Suprapubic skin (tissue), 4 donors: Measurements from ENCODE around the gene MYO9A. TPM values are rescaled to one million over a fixed set of nuclear protein-coding genes. Genes with fewer than 3 reads are reported as not detected.

ENCODE experiments used
- DNase-seq, 2 donors: peaks; one replicate each; pipeline ENCODE4 v3.0.0-alpha.2; 2019; ENCODE audit warnings: low spot score in 2 of 2
- H3K27ac ChIP-seq: fragments of 200-600 bp; sonication (generic); one replicate; pipeline ENCODE4 v1.5.1; 2019
- H3K27me3 ChIP-seq: fragments of 200-600 bp; sonication (generic); one replicate; pipeline ENCODE4 v1.5.1; 2019
- H3K36me3 ChIP-seq: fragments of 200-600 bp; sonication (generic); one replicate; pipeline ENCODE4 v1.5.1; 2019
- H3K4me1 ChIP-seq: fragments of 200-600 bp; sonication (generic); one replicate; pipeline ENCODE4 v1.5.1; 2019
- H3K4me3 ChIP-seq: fragments of 200-600 bp; sonication (generic); one replicate; pipeline ENCODE4 v1.5.1; 2019; ENCODE audit warnings: mild to moderate bottlenecking
- H3K9me3 ChIP-seq: fragments of 200-600 bp; sonication (generic); one replicate; pipeline ENCODE4 v1.5.1; 2019
- CTCF ChIP-seq, 2 donors: fragments of 200-600 bp in 1 of 2; fragments of 450-650 bp in 1 of 2; sonication (generic) in 1 of 2; IDR thresholded peaks; one replicate each; pipeline ENCODE4 v1.5.1; 2016 to 2019; ENCODE audit warnings: antibody characterized with exemption in 2 of 2, mild to moderate bottlenecking in 1 of 2, moderate library complexity in 1 of 2
- EP300 ChIP-seq: sonication (generic); formaldehyde crosslinking; IDR thresholded peaks from one replicate; pipeline ENCODE4 v1.6.1; 2017; ENCODE audit warnings: antibody characterized with exemption
- POLR2A ChIP-seq, 2 donors: fragments of 450-650 bp; IDR thresholded peaks; one replicate each; pipeline ENCODE4 v1.6.1; 2017; ENCODE audit warnings: antibody characterized with exemption in 2 of 2, mild to moderate bottlenecking in 2 of 2, moderate library complexity in 2 of 2
- POLR2AphosphoS5 ChIP-seq, 3 donors: sonication (generic); formaldehyde crosslinking; IDR thresholded peaks; one replicate each; pipeline ENCODE4 v1.6.1; 2017; ENCODE audit warnings: antibody characterized with exemption in 3 of 3
- WGBS: methylation state at CpG from one replicate; pipeline ENCODE4 v1.1.5; 2018; 5-methylcytosine and 5-hydroxymethylcytosine counted together
- total RNA-seq, 4 donors: library from RNA; depleted of rRNA; stranded (reverse); fragments of >200 nt; gene quantifications; one replicate each; pipeline ENCODE4 v1.1.0, GENCODE V29; 2016

MYO9A gene
- total RNA-seq, 4 donors from 2014 or later = 54.0 to 89.7 (median 61.8) TPM

GRCh38 chr15:71777216-71777943, 340.6 kb downstream of the MYO9A start:
- no peaks in the 10 kb centered on the region for H3K27me3 ChIP-seq
- no peaks in the 10 kb centered on the region for H3K36me3 ChIP-seq
- TF ChIP-seq POLR2A (IDR thresholded peaks at IDR 0.05) (no peak), POLR2AphosphoS5 (IDR thresholded peaks at IDR 0.05) (no peak), CTCF (IDR thresholded peaks at IDR 0.05) (no peak), EP300 (no peak)
- no peak for DNase-seq
- 83% methylated on average over 16 of the region's 16 CpGs for WGBS
- H3K4me1 ChIP-seq = peaks cover 7% of the 10 kb centered on the region
- H3K4me3 ChIP-seq = no peak overlapping the region
- H3K9me3 ChIP-seq = no peaks in the 10 kb centered on the region
- H3K27ac ChIP-seq = no peak overlapping the region

- no peak for DNase-seq
- Histone ChIP-seq H3K9me3 (no peaks in the 10 kb centered on the region), H3K4me1 (peaks cover 7% of the 10 kb centered on the region), H3K36me3 (peaks cover 8% of the 10 kb centered on the region), H3K27me3 (no peaks in the 10 kb centered on the region), H3K4me3 (no peak overlapping the region), H3K27ac (no peak overlapping the region)
- 80% methylated on average over 3 of the region's 3 CpGs for WGBS
- no peak for TF ChIP-seq CTCF (IDR thresholded peaks at IDR 0.05)
- TF ChIP-seq POLR2AphosphoS5 (IDR thresholded peaks at IDR 0.05) = no peak
- no peak for TF ChIP-seq POLR2A (IDR thresholded peaks at IDR 0.05)
- no peak for TF ChIP-seq EP300
These were observed 341.6 kb downstream of the MYO9A start for GRCh38 chr15:71776304-71776703.

- no peak overlapping the region for H3K4me3 ChIP-seq
- H3K9me3 ChIP-seq = no peaks in the 10 kb centered on the region
- H3K27me3 ChIP-seq = no peaks in the 10 kb centered on the region
- DNase-seq = no peak
- no peak for TF ChIP-seq EP300
- no peak for TF ChIP-seq POLR2A (IDR thresholded peaks at IDR 0.05)
- no peak for TF ChIP-seq POLR2AphosphoS5 (IDR thresholded peaks at IDR 0.05)
- no peak for TF ChIP-seq CTCF (IDR thresholded peaks at IDR 0.05)
- H3K4me1 ChIP-seq = peaks cover 7% of the 10 kb centered on the region
- H3K36me3 ChIP-seq = peaks cover 13% of the 10 kb centered on the region
- H3K27ac ChIP-seq = no peak overlapping the region
These were observed 342.1 kb downstream of the MYO9A start for GRCh38 chr15:71775856-71776255.

- Histone ChIP-seq H3K36me3 (peaks cover 13% of the 10 kb centered on the region), H3K4me1 (no peaks in the 10 kb centered on the region), H3K9me3 (no peaks in the 10 kb centered on the region), H3K27ac (no peak overlapping the region), H3K4me3 (no peak overlapping the region), H3K27me3 (no peaks in the 10 kb centered on the region)
- WGBS = 67% methylated on average over 1 of the region's 1 CpG
- no peak for DNase-seq
- no peak for TF ChIP-seq POLR2AphosphoS5 (IDR thresholded peaks at IDR 0.05)
- no peak for TF ChIP-seq POLR2A (IDR thresholded peaks at IDR 0.05)
- no peak for TF ChIP-seq EP300
- no peak for TF ChIP-seq CTCF (IDR thresholded peaks at IDR 0.05)
These were observed 344.6 kb downstream of the MYO9A start for GRCh38 chr15:71773206-71773859.

Other genes with a start within 250 kb of the MYO9A start
- 1 to 10 TPM; 1.3 to 4.2 (median 1.9) TPM for gene SENP8, start 253 bp upstream of the MYO9A start, total RNA-seq
- gene GRAMD2A, start 79.6 kb upstream of the MYO9A start, total RNA-seq = 10 to 100 TPM in 2 of 4 donors, 1 to 10 TPM in 2; 3.6 to 13.1 (median 9.0) TPM
- 100 to 1,000 TPM; 294 to 522 (median 411) TPM for gene PKM, start 113.0 kb upstream of the MYO9A start, total RNA-seq
- gene PARP6, start 154.4 kb upstream of the MYO9A start, total RNA-seq = 100 to 1,000 TPM in 1 of 4 donors, 10 to 100 TPM in 3; 63.6 to 102 (median 70.6) TPM
- 1 to 10 TPM in 2 of 4 donors, under 1 TPM in 2; 0.70 to 1.5 (median 0.99) TPM for gene CELF6, start 202.0 kb upstream of the MYO9A start, total RNA-seq